MM.1S (cell line): Measurements from ENCODE around the gene SAMD7.

ENCODE experiments used
- EZH2phosphoT487 ChIP-seq: fragments of 300-600 bp; sonication (generic); IDR thresholded peaks from 2 replicates; pipeline ENCODE4 v1.6.1; 2018; ENCODE audit warnings: antibody characterized with exemption, low read length
- TF ChIP-seq, protein P1 (sequence below): fragments of 300-600 bp; sonication (generic); IDR thresholded peaks from 2 replicates; pipeline ENCODE4 v1.5.1; 2016; ENCODE audit warnings: antibody characterized with exemption, low read length, mixed read lengths

DNA sequence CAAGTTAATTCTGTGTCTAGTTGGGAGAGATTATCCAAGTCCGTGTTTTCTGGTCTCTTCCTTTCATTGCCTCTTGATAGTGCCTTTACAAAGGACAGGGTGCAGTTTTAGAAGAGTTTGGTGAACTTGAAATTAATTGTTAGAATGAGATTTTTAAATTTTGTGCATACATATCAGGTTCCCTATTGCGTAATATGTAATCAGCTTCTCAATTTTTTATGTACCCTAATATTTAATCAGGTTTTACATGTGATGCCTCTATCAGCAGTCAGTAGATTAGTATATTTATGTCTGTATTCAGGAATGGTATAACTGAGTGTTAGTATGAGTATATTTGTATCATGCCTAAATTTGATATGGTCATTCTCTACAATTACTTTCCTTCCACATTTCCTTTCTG, 60.1 kb downstream of the SAMD7 start:
- TF ChIP-seq, protein P1, sequence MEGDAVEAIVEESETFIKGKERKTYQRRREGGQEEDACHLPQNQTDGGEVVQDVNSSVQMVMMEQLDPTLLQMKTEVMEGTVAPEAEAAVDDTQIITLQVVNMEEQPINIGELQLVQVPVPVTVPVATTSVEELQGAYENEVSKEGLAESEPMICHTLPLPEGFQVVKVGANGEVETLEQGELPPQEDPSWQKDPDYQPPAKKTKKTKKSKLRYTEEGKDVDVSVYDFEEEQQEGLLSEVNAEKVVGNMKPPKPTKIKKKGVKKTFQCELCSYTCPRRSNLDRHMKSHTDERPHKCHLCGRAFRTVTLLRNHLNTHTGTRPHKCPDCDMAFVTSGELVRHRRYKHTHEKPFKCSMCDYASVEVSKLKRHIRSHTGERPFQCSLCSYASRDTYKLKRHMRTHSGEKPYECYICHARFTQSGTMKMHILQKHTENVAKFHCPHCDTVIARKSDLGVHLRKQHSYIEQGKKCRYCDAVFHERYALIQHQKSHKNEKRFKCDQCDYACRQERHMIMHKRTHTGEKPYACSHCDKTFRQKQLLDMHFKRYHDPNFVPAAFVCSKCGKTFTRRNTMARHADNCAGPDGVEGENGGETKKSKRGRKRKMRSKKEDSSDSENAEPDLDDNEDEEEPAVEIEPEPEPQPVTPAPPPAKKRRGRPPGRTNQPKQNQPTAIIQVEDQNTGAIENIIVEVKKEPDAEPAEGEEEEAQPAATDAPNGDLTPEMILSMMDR: no peak
- TF ChIP-seq EZH2phosphoT487: no peak
